HCT116 (cell line): ENCODE data around the gene AFTPH. TPM values are rescaled to one million over a fixed set of nuclear protein-coding genes. Genes with fewer than 3 reads are reported as not detected.

Experiments
- ATAC-seq: fragments of 200-7000 bp; cut with Tn5 transposase; 2 replicates; pipeline ENCODE4 v1.9.1; 2020; ENCODE audit warnings: mild to moderate bottlenecking, moderate library complexity
- Bru-seq: library from RNA; stranded (reverse); fragments of 400-500 nt; gene quantifications from one replicate; lab custom pipeline; 2021; lab: Mats Ljungman, UMichigan
- BruChase-seq, 2 experiments: library from RNA; stranded (reverse); fragments of 400-500 nt; gene quantifications; one replicate each; lab custom pipeline; 2021; lab: Mats Ljungman, UMichigan
- BruUV-seq: library from RNA; stranded (reverse); fragments of 400-500 nt; replicated peaks from 2 replicates; lab custom pipeline; 2021; lab: Mats Ljungman, UMichigan
- CTCF ChIA-PET: fragments of 300-600 bp; sonication (Branson Sonifier 250); formaldehyde crosslinking; loops from one replicate; lab custom pipeline; 2021; ENCODE audit warnings: antibody characterized with exemption; lab: Charles Lee
- POLR2A ChIA-PET: fragments of 300-600, 350-600 bp; sonication (Branson Sonifier 250); formaldehyde crosslinking; loops from one replicate; lab custom pipeline; 2021; ENCODE audit warnings: antibody characterized with exemption; lab: Charles Lee
- RAD21 ChIA-PET, 2 experiments: fragments of 300-600 bp; sonication (Branson Sonifier 250); formaldehyde crosslinking; loops; one replicate each; lab custom pipeline; 2023; ENCODE audit warnings: low total read pairs in 2 of 2; ENCODE audit not compliant: uncharacterized antibody in 2 of 2, unreplicated experiment in 2 of 2, low non-redundant PET in 1 of 2; lab: Charles Lee
- DNase-seq: peaks from one replicate; pipeline ENCODE4 v3.0.0-alpha.2; 2010; ENCODE audit warnings: low read depth, low spot score
- H2AFZ ChIP-seq: fragments of 200-600 bp; shearing (Covaris generic), sonication (generic); 2 replicates; pipeline ENCODE4 v1.6.1; 2017; ENCODE audit warnings: low read depth, mixed run types, mixed read lengths, antibody characterized with exemption, low read length; ENCODE audit not compliant: poor library complexity, severe bottlenecking
- H3K27ac ChIP-seq: 2 replicates; pipeline ENCODE4 v1.5.1; 2012; ENCODE audit warnings: low read depth, low read length
- H3K27me3 ChIP-seq: fragments of 200-600 bp; sonication (generic); 2 replicates; pipeline ENCODE4 v1.6.1; 2016; ENCODE audit warnings: mixed run types, low read length, mixed read lengths; ENCODE audit not compliant: insufficient read depth
- H3K36me3 ChIP-seq, 2 experiments: fragments of 200-500 bp in 1 of 2; fragments of 200-600 bp in 1 of 2; sonication (Bioruptor generic) in 1 of 2; sonication (generic) in 1 of 2; 2 replicates each; pipeline versions ENCODE4 v1.5.1 to v1.6.1; 2014 to 2016; ENCODE audit warnings: low read length in 2 of 2, inconsistent platforms in 1 of 2, mixed read lengths in 1 of 2, mixed run types in 1 of 2; ENCODE audit not compliant: insufficient read depth in 2 of 2, control insufficient read depth in 1 of 2
- H3K4me1 ChIP-seq, 2 experiments: fragments of 200-600 bp in 1 of 2; sonication (generic) in 1 of 2; 2 replicates each; pipeline versions ENCODE4 v1.5.1 to v1.6.1; 2012 to 2017; ENCODE audit warnings: low read length in 2 of 2, inconsistent platforms in 1 of 2, mild to moderate bottlenecking in 1 of 2, mixed read lengths in 1 of 2, mixed run types in 1 of 2, moderate library complexity in 1 of 2; ENCODE audit not compliant: insufficient read depth in 2 of 2, control insufficient read depth in 1 of 2
- H3K4me2 ChIP-seq: fragments of 200-600 bp; sonication (generic); 2 replicates; pipeline ENCODE4 v1.6.1; 2017; ENCODE audit warnings: mixed run types, low read length, mixed read lengths
- H3K4me3 ChIP-seq, 2 experiments: fragments of 200-600 bp in 1 of 2; sonication (generic) in 1 of 2; replicated peaks in 1 of 2; 2 replicates each; pipeline ENCODE4 v1.5.1; 2011 to 2016; ENCODE audit warnings: low read length in 2 of 2, control low read depth in 1 of 2, low read depth in 1 of 2, mild to moderate bottlenecking in 1 of 2, mixed read lengths in 1 of 2, mixed run types in 1 of 2
- H3K79me2 ChIP-seq: fragments of 200-600 bp; sonication (generic); 2 replicates; pipeline ENCODE4 v1.6.1; 2017; ENCODE audit warnings: mild to moderate bottlenecking, mixed run types, low read length, moderate library complexity, mixed read lengths; ENCODE audit not compliant: insufficient read depth
- H3K9ac ChIP-seq: fragments of 200-600 bp; sonication (generic); 2 replicates; pipeline ENCODE4 v1.6.1; 2016; ENCODE audit warnings: low read length, mixed read lengths
- H3K9me2 ChIP-seq: fragments of 200-600 bp; sonication (generic), shearing (Covaris generic); 2 replicates; pipeline ENCODE4 v1.6.1; 2017; ENCODE audit warnings: mixed run types, mild to moderate bottlenecking, moderate library complexity; ENCODE audit not compliant: insufficient read depth
- H3K9me3 ChIP-seq, 2 experiments: fragments of 200-500 bp in 1 of 2; fragments of 200-600 bp in 1 of 2; sonication (Bioruptor generic) in 1 of 2; sonication (generic) in 1 of 2; 2 replicates each; pipeline ENCODE4 v1.6.1; 2014 to 2017; ENCODE audit warnings: low read length in 2 of 2, mixed read lengths in 2 of 2, inconsistent platforms in 1 of 2, low read depth in 1 of 2, mild to moderate bottlenecking in 1 of 2, mixed run types in 1 of 2, moderate library complexity in 1 of 2; ENCODE audit not compliant: control insufficient read depth in 1 of 2, insufficient read depth in 1 of 2
- H4K20me1 ChIP-seq: fragments of 200-600 bp; sonication (generic), shearing (Covaris generic); 2 replicates; pipeline ENCODE4 v1.6.1; 2017; ENCODE audit warnings: mixed run types, mild to moderate bottlenecking, moderate library complexity; ENCODE audit not compliant: insufficient read depth
- CBX3 ChIP-seq: IDR thresholded peaks from 2 replicates; pipeline ENCODE4 v1.6.1; 2012; ENCODE audit warnings: low read depth
- EGR1 ChIP-seq: IDR thresholded peaks from 2 replicates; pipeline ENCODE4 v1.6.1; 2012; ENCODE audit warnings: low read depth
- ELF1 ChIP-seq: IDR thresholded peaks from 2 replicates; pipeline ENCODE4 v1.6.1; 2012; ENCODE audit warnings: low read depth, borderline replicate concordance
- EZH2 ChIP-seq: fragments of 200-600 bp; sonication (generic); IDR thresholded peaks from 2 replicates; pipeline ENCODE4 v1.6.1; 2017; ENCODE audit warnings: antibody characterized with exemption, mixed run types
- JUND ChIP-seq: IDR thresholded peaks from 2 replicates; pipeline ENCODE4 v1.6.1; 2012
- MAX ChIP-seq: IDR thresholded peaks from 2 replicates; pipeline ENCODE4 v1.6.1; 2012
- POLR2A ChIP-seq: IDR thresholded peaks from 2 replicates; pipeline ENCODE4 v1.7.0; 2011; ENCODE audit warnings: borderline replicate concordance; ENCODE audit not compliant: insufficient read depth, insufficient read length; ENCODE audit errors: extremely low read depth
- POLR2AphosphoS5 ChIP-seq: IDR thresholded peaks from 2 replicates; pipeline ENCODE4 v1.6.1; 2011; ENCODE audit warnings: mild to moderate bottlenecking, low read depth, low read length, moderate library complexity
- RAD21 ChIP-seq: IDR thresholded peaks from 2 replicates; pipeline ENCODE4 v1.6.1; 2012; ENCODE audit warnings: low read depth, mild to moderate bottlenecking
- REST ChIP-seq: IDR thresholded peaks from 2 replicates; pipeline ENCODE4 v1.6.1; 2012; ENCODE audit warnings: low read depth
- SP1 ChIP-seq: IDR thresholded peaks from 2 replicates; pipeline ENCODE4 v1.6.1; 2012; ENCODE audit warnings: low read depth
- SRF ChIP-seq: IDR thresholded peaks from 2 replicates; pipeline ENCODE4 v1.6.1; 2012; ENCODE audit warnings: low read depth
- YY1 ChIP-seq: IDR thresholded peaks from 2 replicates; pipeline ENCODE4 v1.6.1; 2011; ENCODE audit warnings: low read length, low read depth, moderate library complexity, mild to moderate bottlenecking; ENCODE audit not compliant: insufficient replicate concordance; ENCODE audit errors: extremely low read depth
- ZBTB33 ChIP-seq: IDR thresholded peaks from 2 replicates; pipeline ENCODE4 v1.6.1; 2011; ENCODE audit warnings: mild to moderate bottlenecking, low read length, moderate library complexity; ENCODE audit not compliant: insufficient replicate concordance; ENCODE audit errors: extremely low read depth
- ZFX ChIP-seq: fragments of 450-650 bp; IDR thresholded peaks from 2 replicates; pipeline ENCODE4 v1.6.1; 2017
- intact Hi-C: fragments of 100-400 bp; cut with micrococcal nuclease; formaldehyde crosslinking; loops from 2 replicates; pipeline ENCODE4 v1.10.0; 2022
- long read RNA-seq: library from polyadenylated mRNA; unstranded; transcript quantifications from one replicate; pipeline ENCODE4 v2.0.0, GENCODE V29; 2021; ENCODE audit not compliant: unreplicated experiment
- polyA plus RNA-seq: library from polyadenylated mRNA; unstranded; fragments of >200 nt; gene quantifications from 2 replicates; pipeline ENCODE4 v1.2.1, GENCODE V29; 2012; ENCODE audit warnings: missing spikeins
- total RNA-seq: library from RNA; stranded (reverse); gene quantifications from one replicate; pipeline ENCODE4 v1.2.1, GENCODE V29; 2021; ENCODE audit not compliant: unreplicated experiment

AFTPH gene
- total RNA-seq (23.6 TPM), Bru-seq, nascent RNA (percentile 84 among the genes with signal in this experiment), BruChase-seq, experiment 1, labeled RNA remaining after a 6-hour chase (percentile 68 among the genes with signal in this experiment), BruChase-seq, experiment 2, labeled RNA remaining after a 2-hour chase (percentile 79 among the genes with signal in this experiment)
- polyA plus RNA-seq = 11.8 and 16.3 TPM in 2 replicates
- long read RNA-seq, full-length matches to known transcripts = 32 of 67 reads
- long read RNA-seq, partial matches to known transcripts = 5 of 67 reads
- long read RNA-seq, other reads (novel, unspliced or antisense) = 30 of 67 reads

- peaks cover 6 to 20% of the 10 kb centered on the region in 2 experiments; a peak in 3 of 4 replicates for H3K4me1 ChIP-seq
- H2AFZ ChIP-seq = peak within 1 kb of the TSS; percentile 96
- POLR2A ChIA-PET = interaction anchor here (0.6 to 1.4 kb wide), 7 partner anchors 9 to 509 kb away, joined by 3 to 6 read pairs (median 3); partner anchors contain the start of gene SERTAD2
- intact Hi-C loops = loop anchor here (2.0 to 5.0 kb wide), 4 partner anchors 118 to 349 kb away; no protein-coding TSS in a partner anchor
- H3K27ac ChIP-seq = peak within 1 kb of the TSS; percentile 78
- CTCF ChIA-PET = interaction anchor here (0.6 to 2.3 kb wide), 18 partner anchors 10 to 389 kb away, joined by 3 to 25 read pairs (median 5); no protein-coding TSS in a partner anchor
- no peaks in the 10 kb centered on the region for H3K9me3 ChIP-seq
- DNase-seq = peak; percentile 96
- peaks cover 45% of the 10 kb centered on the region for H3K79me2 ChIP-seq
- H3K9ac ChIP-seq = peak within 1 kb of the TSS; percentile 79
- RAD21 ChIA-PET = interaction anchor here in 1 of 2 experiments (0.7 kb wide), 1 partner anchor 389 kb away, joined by 3 read pairs; no protein-coding TSS in a partner anchor
- ATAC-seq = peak; percentile 95
- H3K4me3 ChIP-seq = peak within 1 kb of the TSS; percentile 70 to 91
- H4K20me1 ChIP-seq = peaks cover 6% of the 10 kb centered on the region; the same call in 1 of the 2 replicates
- H3K36me3 ChIP-seq = no peaks in the 10 kb centered on the region
- H3K4me2 ChIP-seq = peak within 1 kb of the TSS; percentile 94
- no peaks in the 10 kb centered on the region for H3K27me3 ChIP-seq
- TSS peak; percentile 99 for BruUV-seq
- no peaks in the 10 kb centered on the region for H3K9me2 ChIP-seq
- peak; percentile 62; the same call in 1 of the 2 replicates for TF ChIP-seq MAX
- TF ChIP-seq ZFX = no peak
- peak; percentile 59; the same call in 1 of the 2 replicates for TF ChIP-seq CBX3
- TF ChIP-seq YY1 = peak; percentile 98
- no peak for TF ChIP-seq EZH2
- peak; percentile 46; the same call in 1 of the 2 replicates for TF ChIP-seq SRF
- peak; percentile 57 for TF ChIP-seq SP1
- TF ChIP-seq ZBTB33 = peak; percentile 12
- peak; percentile 89 for TF ChIP-seq POLR2AphosphoS5
- TF ChIP-seq EGR1 = peak; percentile 94
- TF ChIP-seq JUND = no peak
- peak; percentile 16; the same call in 1 of the 2 replicates for TF ChIP-seq ELF1
- TF ChIP-seq RAD21 = no peak
- no peak for TF ChIP-seq REST
- TF ChIP-seq POLR2A = peak; percentile 75
Observed at GRCh38 chr2:64523666-64524603, at the start of gene AFTPH. Gene AFTPH (plus strand): TSS chr2:64524328. CDS start chr2:64551475, 27,147 bp downstream.
